Measurements from ENCODE around the gene MAP2K3. TPM values are rescaled to one million over a fixed set of nuclear protein-coding genes. Genes with fewer than 3 reads are reported as not detected.
A peak's percentile ranks its signal among the peaks of the same experiment; 100 is the strongest.

The MAP2K3 gene
- total RNA-seq, result 74.0 TPM

DNA sequence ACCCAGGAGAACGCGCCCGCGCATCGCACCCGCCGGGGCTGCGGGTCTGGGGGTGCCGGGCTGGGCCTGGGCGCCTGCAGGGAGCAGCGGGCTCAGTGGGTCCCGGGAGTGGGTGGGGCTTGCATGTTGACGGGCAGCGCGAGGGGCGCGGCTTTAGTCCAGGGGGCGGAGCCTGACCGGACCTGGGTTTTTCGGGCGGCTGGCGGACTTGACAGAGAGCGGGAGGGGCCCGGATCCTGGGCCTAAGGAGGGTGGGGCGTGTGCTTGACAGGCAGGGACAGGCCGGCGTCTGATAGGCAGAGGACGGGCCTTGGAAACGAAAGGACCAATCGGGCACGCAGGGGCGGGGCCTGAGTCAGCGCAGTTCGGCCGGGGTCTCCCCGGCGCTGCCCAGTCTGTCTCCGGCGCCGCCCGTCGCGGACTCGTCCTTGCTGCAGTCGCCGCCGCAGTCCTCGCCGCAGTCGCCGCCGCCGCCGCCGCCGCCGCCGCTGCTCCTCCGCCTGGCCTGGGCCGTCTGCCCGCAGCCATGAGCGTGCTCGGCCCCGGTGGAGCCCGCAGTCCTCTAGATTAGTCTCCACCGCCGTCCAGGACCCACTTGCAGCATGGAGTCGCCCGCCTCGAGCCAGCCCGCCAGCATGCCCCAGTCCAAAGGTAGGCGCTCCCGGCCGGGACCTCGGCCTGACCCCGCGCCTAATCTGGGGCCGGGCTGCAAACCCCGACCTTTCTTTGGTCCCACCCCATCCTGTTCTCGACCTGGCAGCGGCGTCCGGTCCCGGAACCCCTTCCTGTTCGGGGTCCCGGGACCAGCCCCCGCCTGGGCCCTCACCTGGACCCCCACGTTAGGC lies at the start of gene MAP2K3:
MAP2K3 (plus strand) TSS at position 393 of the 845 bp plus-strand sequence; CDS start at position 603, 210 bp downstream.
- DNase-seq (ENCODE audit: low spot score), result peak; percentile 99

DNA sequence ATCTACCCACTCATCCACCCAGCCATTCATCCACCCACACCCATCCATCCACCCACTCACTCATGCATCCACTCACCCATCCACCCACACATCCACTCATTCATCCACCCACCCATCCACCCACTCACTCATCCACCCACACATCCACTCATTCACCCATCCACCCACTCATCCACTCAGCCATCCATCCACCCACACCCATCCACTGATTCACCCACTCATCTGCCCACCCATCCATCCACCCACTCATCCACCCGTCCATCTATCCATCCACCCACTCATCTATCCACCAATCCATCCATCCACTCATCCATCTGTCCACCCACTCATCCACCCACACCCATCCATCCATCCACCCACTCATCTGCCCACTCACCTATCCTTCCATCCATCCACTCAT lies 48.6 kb upstream of the MAP2K3 start:
- DNase-seq (ENCODE audit: low spot score), result no peak

GRCh38 chr17:21239680-21240368 lies 44.7 kb upstream of the MAP2K3 start:
- no peak for DNase-seq (ENCODE audit: low spot score)

- DNase-seq (ENCODE audit: low spot score), result no peak
Measured at GRCh38 chr17:21240369-21241055, 44.0 kb upstream of the MAP2K3 start.

- no peak for DNase-seq (ENCODE audit: low spot score)
Measured at GRCh38 chr17:21241564-21241963, 42.9 kb upstream of the MAP2K3 start.

- DNase-seq (ENCODE audit: low spot score), result no peak
Measured at GRCh38 chr17:21242026-21242697, 42.3 kb upstream of the MAP2K3 start.

GRCh38 chr17:21242780-21243515 lies 41.6 kb upstream of the MAP2K3 start:
- no peak for DNase-seq (ENCODE audit: low spot score)

GRCh38 chr17:21243516-21244303 lies 40.8 kb upstream of the MAP2K3 start:
- no peak for DNase-seq (ENCODE audit: low spot score)

- no peak for DNase-seq (ENCODE audit: low spot score)
Measured at GRCh38 chr17:21245639-21246084, 38.8 kb upstream of the MAP2K3 start.

- no peak for DNase-seq (ENCODE audit: low spot score)
Measured at GRCh38 chr17:21246698-21247097, 37.8 kb upstream of the MAP2K3 start.

DNA sequence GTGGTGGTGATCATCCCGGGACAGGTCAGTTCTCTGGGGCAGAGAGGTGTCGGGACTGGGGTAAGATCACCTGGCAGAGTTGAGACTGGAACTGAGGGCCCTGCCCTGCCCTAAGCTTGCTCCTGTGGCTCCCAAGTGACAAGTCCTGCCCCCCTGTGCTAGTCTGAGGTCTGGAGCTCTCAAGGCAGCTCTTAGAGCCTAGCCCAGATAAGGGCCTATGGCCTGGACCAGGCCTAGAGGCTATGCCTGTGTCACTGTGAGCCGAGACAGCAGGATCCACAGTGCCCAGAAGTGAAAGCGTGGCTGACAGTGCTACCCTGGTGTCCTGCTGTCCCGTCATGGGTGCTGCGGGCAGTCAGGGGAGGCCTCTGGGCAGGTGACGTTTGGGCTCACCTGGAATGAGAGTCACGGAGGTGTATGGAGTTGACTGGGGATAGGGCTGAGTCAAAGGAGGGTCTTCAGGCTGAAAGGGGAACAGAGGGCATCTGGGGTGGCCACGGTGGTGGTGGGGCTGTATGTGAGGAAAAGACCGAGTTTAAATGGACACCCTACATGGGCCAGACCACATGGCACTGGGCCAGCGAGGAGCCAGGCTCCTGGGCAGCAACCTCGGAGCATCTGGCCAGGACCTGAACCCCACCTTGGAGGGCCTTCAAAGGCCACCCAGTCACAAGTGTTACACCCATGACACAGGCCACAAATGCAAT lies 36.8 kb upstream of the MAP2K3 start:
- no peak for DNase-seq (ENCODE audit: low spot score)

DNA sequence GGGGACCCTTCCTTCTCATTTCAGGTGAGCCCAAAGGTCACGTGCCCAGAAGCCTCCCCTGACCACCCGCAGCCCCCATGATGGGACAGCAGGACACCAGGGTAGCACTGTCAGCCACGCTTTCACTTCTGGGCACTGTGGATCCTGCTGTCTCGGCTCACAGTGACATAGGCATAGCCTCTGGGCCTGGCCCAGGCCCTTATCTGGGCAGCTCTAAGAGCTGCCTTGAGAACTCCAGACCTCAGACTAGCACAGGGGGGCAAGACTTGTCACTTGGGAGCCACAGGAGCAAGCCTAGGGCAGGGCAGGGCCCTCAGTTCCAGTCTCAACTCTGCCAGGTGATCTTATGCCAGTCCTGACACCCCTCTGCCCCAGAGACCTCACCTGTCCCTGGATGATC lies 36.0 kb upstream of the MAP2K3 start:
- DNase-seq (ENCODE audit: low spot score), result no peak

GRCh38 chr17:21249086-21249795 lies 35.3 kb upstream of the MAP2K3 start:
- DNase-seq (ENCODE audit: low spot score), result no peak

DNA sequence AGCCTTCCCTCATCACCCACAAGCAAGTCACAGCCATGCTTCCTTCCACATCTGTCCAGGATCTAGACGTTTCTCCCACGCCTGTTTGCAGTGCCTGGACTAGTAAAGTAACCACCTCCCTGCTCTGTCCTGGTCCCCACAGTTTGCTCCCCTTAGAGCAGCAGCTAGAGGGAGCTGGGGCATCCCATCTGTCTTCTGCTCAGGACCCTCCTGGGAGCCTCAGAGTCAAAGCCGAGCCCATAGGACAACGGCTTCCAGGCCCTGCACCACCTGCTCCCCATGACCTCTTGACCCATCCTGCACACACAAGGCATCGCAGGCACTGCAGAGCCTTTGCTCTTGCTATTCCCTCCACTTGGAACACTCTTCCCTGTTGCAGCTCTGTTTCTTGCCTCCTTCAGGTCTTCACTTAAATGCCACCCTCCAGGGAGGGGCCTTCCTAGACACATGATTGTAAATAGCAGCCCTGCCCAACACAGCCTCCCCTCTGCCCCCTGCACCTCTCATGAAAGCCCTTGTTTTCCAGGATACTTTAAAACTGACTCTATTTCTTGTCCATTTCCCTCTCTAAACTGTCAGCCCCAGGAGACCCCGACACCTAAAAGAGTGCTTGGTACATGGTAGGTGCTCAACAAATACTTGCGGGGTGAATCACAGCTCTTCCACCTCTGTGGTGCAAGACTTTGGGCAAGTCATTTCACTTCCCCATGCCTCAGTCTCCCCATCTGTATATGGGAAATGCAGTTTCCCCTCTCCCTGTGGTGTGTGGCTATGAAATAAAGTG lies 34.4 kb upstream of the MAP2K3 start:
- DNase-seq (ENCODE audit: low spot score), result no peak

DNA sequence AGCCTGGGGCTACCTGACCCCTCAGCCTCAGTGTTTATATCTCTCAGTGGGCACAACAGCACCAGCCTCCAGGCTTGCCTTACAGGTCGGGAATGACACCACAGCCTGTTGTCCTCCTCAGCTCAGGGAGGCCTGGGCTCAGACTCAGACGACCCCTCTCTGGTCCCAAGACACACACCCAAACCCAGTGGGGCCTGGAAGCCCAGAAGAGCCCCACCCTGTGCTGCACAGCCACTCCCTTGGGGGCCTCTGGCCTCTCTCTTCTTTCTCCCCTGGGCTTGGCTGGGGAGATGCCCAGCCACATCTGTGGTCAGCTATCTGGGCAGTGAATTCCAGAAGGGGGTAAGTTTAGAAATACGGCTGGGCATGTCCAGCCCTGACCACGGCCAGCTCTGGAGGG lies 33.7 kb upstream of the MAP2K3 start:
- no peak for DNase-seq (ENCODE audit: low spot score)

DNA sequence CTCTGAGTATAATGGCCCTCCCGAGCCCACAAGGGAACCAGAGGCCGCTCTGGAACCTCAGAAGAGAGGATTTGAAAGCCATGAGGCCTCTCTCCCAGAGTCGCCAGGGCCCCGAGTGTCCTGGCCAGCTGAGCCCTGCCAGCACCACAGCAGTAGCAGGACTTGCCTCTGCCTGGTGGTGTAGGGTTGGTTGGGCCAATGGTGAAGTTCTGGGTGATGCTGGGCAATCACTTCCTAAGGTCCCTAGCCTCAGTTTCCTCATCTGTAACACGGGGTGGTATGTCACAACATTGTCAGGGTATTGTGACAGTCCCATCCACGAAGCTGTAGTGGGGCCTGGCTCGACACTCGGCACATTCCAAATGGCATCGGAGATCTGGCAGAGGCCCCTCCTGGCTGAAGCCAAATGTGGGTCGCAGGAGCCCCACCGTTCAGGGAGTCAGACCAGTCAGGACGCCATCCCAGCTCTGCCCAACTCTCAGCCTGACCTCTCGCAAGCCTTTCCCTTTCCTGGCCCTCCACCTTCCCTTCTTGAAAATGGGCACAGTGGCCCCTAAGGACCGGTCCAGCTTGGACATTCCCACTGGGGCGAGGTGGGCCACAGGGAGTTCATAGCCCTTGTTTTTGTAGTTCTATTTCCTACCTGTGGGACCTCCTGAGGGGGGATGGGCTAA lies 33.0 kb upstream of the MAP2K3 start:
- no peak for DNase-seq (ENCODE audit: low spot score)

DNA sequence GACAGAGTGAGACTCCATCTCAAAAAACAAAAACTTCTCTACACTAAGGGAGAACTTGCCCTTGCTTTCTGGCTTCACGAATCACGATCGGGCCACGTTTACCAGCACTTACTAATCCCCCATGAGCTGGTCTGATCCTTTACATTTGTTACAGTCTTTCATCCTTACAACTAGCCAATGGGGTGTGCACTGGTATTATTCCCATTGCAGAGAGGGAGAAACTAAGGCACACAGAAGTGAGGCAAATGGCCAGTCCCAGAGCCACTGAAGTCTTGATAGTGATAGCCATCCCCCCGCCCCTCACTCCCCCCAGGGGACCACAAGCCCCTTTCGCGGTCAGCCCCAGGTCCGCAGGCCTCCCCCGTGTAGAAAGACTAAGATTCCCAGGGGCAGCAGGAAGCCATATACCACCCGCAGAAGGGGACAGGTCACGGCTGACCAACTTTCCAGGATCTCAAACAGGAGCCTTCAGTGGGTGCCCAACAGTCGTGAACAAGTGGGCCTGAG lies 32.2 kb upstream of the MAP2K3 start:
- DNase-seq (ENCODE audit: low spot score), result no peak
